22Rv1 (cell line): Measurements from ENCODE around the gene FILIP1L.

Experiments used
- H3K27ac ChIP-seq: fragments of 450-650 bp; 2 replicates; pipeline ENCODE4 v1.5.1; 2017
- CTCF ChIP-seq: fragments of 450-650 bp; IDR thresholded peaks from 2 replicates; pipeline ENCODE4 v1.5.1; 2017; ENCODE audit warnings: mild to moderate bottlenecking
- ZFX ChIP-seq: fragments of 450-650 bp; IDR thresholded peaks from 2 replicates; pipeline ENCODE4 v1.6.1; 2017; ENCODE audit warnings: antibody characterized with exemption, borderline replicate concordance

Gene FILIP1L

GRCh38 chr3:100114413-100115030 is at the start of gene FILIP1L:
FILIP1L (minus strand) TSS chr3:100114501.
- no peak for TF ChIP-seq ZFX
- TF ChIP-seq CTCF = no peak
- no peak within 1 kb of the TSS for H3K27ac ChIP-seq

- TF ChIP-seq ZFX (no peak), CTCF (no peak)
- H3K27ac ChIP-seq = no peak overlapping the region
Observed at GRCh38 chr3:100163787-100164186, 49.5 kb upstream of the FILIP1L start.

- no peak for TF ChIP-seq CTCF
- TF ChIP-seq ZFX = no peak
- no peak overlapping the region for H3K27ac ChIP-seq
Observed at GRCh38 chr3:100160521-100160920, 46.2 kb upstream of the FILIP1L start.

GRCh38 chr3:100159331-100160153 is 45.2 kb upstream of the FILIP1L start:
- no peak overlapping the region for H3K27ac ChIP-seq

GRCh38 chr3:100158918-100159330 is 44.6 kb upstream of the FILIP1L start:
- H3K27ac ChIP-seq = no peak overlapping the region
- TF ChIP-seq CTCF (no peak), ZFX (no peak)

More at GRCh38 chr3:100159331-100160153, 45.2 kb upstream of the FILIP1L start:
- TF ChIP-seq ZFX = no peak
- no peak for TF ChIP-seq CTCF

- no peak overlapping the region for H3K27ac ChIP-seq
- TF ChIP-seq CTCF (no peak), ZFX (no peak)
Observed at GRCh38 chr3:100157685-100158084, 43.4 kb upstream of the FILIP1L start.

GRCh38 chr3:100155590-100155989 is 41.3 kb upstream of the FILIP1L start:
- no peak for TF ChIP-seq CTCF
- TF ChIP-seq ZFX = no peak

More at GRCh38 chr3:100155590-100155989, 41.3 kb upstream of the FILIP1L start:
- H3K27ac ChIP-seq = no peak overlapping the region
